NCI-H187 (cell line): ENCODE measurements around the gene CMIP.

Experiments
- DNase-seq, 2 experiments: peaks; one replicate each; lab custom pipeline; 2025; lab: John Stamatoyannopoulos, UW

CMIP gene

DNA sequence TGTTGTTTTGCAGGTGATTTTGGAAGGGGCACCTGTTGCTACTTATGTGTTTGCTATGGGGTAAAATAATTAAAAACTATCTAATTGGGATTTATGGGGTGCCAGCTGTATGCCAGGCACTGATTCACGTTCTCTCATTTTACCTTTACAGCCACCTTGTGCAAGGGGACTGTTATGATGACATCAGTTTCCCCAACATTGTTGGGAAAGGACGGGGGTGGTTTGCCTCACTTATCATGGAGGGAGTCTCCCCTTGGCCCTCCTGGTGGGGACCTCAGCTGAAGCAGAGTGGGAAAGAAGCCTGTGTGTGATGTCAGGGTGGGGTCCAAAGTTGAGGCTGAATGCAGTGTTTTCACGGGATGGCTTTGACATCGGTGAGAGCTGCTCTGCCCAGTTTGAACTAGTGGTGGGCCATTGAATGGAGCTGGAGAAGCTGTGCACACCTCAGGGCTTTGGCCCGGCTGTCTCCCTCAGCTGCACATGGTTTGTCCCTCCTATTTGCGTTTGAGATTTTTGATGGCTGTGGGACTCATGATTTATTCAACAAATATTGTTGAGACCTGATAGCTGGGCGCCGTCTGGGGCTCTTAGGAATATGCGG is 36.1 kb downstream of the CMIP start:
- DNase-seq: no peak

DNA sequence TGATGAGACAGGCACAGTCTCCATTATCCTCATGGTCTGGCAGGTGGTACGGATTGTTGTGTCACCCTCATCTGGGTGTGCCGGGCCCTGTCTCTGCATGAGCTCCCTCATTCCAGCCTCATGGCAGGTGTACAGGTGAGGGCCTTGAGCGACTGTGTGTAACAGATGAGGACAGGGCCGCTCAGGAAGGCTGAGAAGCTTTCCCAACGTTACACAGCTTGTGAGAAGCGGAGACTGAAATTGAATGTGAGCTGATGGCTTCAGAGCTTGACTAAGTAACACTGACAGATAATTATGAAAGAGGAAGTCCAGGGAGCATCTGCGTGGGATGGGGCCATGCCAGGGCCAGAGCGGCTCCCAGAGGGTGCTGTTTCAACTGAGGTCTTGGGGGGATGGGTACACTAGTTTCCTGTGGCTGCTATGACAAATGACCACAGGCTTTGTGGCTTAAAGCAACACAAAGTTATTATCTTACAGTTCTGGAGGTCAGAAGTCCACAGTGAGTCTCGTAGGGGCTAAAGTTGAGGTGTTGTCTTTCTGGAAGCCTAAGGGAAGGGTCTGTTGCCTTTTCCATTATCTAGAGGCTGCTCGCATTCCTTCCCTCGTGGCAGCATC is 36.7 kb downstream of the CMIP start:
- DNase-seq: peak in 1 of 2 experiments; percentile 22

DNA sequence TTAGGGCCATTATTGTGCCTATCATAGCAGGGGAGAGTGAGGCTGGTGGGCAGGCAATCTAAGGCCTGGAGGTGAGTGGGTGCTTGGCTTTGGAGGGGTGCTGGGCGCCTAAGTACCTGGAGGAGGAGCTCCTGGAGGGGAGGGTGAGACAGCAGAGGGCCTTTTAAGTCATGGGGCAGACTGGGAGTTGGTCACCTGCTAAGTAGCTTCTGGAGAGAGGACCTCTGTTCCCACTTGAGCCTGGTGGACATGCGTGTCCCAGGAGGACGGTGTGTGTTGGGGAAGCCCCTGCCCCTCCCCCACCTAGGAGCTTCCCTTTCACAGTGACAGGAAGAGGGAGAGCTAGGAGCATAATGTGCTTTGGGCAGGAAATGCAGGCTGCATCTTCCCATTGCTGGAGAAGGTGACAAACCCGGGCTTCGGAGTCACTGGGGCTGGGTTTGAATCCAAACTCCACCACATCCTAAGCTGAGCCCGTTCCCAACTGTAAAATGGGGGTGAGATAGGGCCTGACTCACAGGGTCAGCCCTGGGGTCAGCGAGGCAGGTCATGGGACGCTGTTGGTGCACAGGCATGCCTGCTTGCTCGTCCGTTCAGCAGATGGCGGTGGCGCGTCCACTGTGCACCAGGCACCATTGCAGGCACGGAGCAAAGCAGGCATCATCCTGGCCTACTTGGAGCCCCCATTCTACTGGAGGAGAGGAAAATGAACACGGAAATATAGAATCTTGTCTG is 37.9 kb downstream of the CMIP start:
- DNase-seq: no peak

DNA sequence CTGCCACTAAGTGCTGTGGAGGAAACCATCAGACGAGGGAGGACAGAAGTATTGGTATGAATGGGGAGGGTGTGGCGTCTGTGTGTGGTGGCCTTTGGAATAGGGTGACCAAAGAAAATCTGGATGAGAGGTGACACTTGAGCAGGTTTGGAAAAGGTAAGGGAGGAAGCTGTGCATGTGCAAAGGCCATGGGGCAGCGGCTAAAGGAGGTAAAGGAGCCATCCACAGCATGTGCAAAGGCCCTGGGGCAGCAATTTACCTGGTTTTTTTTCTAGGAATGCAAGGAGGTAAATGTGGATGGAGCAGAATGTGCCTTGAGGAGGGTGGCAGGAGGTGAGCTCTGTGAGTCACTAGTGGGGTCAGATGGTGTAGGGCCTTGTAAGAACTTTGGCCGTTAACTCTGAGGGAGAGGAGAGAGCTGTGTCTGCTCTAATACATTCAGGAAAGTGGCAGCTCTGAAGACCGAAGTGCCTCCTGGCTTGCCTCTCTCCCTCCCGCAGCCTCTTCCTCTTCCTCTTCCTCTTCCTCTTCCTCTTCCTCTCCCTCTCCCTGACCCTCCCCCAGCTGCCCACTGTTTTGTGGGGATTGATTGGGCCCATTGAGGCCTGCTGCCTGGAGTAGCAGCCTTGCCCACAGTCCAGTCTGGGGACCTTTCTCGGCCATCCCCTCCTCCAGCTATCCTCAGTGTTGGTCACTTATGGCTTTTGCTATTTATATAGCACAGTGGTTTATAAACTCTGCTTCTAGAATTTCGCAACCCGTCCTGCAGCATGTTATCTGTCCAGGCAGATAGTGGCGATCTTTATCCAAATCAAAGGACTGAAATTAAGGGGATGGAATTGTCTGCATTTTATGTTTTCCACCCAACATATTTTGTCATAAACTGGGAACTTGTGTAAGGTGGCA is 38.7 kb downstream of the CMIP start:
- no peak for DNase-seq

DNA sequence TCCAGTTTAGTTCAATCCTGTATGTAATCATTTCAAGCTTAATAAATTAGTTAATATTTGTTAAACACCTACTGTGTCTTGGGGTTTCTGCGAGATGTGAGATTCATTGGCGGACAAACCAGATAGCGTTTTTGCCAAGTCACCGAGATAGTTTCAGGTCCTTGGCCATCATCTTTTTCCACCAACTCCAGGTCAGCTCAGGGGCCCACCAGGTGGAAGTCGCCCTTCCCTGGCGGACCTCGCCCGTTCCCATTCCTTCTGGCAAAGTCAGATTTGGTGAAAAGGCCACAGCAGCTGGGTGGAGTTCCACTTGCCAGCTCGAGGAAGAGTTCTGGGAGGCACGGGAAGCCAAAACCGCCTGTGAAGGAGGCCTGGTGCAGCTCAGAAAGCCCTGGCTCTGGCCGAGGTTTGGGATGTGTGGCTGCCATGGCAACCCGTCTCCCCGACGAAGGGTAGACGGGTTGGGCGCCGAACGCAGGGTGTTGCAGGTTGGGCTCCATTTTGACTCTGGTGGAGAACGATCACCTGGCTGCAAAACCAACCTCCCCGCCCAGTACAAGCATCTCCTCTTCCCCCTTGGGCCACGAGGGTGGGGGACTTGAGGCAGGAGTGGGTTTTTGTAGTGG is 39.5 kb downstream of the CMIP start:
- no peak for DNase-seq

DNA sequence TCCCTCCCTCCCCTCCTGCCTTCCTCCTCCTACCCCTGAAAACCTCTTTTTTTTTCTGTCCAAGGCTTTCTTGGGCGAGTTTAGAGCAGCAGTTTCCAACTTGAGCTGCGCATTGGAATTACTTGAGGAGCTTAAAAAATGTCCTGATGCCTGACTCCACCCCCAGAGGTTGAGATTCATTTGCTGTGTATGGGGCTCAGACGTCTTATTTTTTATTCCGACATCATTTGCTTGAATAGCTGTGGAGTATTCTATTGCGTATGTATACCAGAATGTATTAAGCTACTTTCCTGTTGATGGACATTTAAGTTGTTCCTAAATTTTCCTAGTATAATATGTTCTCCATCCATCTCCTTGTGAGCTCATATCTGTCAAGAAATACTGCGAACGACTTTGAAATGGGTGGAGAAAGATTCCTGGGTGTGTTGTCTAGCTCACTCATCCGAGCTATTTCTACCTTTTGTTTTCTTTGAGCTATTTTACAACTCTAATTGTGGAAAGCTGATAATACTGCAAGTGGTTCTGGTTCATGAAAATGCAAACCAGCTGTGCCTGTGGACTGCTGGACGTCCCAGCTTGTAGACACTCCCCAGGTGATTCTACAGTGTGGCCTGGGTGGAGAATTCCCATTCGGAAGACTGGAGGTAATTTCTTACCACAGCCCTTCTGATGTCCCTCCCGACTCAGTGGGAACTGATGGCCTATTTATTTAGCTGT is 40.5 kb downstream of the CMIP start:
- DNase-seq: no peak

DNA sequence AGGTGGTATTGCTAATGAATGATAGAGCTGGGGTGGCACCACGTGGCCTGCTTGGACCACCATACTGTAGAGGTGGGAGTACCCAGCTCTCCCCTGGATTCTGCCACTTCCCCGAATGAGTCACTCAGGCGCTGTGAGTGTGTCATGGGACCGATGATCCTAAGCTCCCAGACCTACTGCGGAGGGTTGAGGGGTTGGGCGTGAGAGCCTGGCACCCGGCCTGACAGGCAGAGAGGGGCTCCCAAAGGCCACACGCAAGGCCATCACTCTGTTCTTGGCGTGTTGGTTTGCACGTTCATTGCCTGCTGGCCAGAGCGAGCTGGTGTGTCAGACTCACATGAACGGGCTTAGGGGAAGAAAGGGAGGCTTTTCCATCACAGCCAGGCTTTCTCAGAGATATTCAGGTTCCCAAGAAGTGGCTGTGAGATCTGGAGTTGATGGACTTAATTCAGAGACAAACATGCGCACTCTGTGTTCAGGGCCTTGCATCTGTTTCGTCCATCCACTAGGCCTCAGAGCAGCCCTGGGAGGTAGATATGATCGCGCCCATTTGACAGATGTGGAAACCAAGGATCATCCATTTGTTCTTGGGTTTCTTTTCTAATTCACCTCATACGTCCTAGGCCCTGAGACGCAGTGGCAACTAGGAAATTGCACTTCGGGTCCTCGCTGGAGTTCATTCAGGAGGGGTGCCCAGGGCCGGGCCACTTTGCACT is 41.4 kb downstream of the CMIP start:
- no peak for DNase-seq

DNA sequence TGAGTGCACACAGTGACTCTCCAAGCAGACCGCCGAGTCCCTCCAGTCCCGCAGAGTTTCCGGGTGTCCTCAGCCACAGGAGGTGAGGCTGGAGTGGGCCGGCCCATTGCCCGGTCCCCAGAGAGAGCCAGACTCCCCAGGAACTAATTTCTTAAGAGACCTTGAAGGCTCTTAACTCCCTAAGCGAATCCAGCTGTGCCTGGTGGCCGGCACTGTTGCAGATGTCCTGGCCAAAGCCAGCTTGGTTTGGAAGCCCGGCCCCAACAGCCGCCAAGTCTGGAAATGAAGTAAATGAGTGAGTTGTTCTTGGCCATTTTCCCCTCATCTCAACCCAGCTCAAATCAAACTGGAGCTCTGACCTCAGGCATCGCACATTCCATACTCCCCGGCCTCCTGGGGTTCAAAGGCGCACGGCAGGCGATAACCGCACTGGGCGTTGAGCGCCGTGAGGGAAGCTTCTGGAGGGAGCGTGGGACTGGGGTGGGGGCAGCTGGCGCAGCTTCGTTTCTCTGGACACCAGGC is 42.0 kb downstream of the CMIP start:
- no peak for DNase-seq

DNA sequence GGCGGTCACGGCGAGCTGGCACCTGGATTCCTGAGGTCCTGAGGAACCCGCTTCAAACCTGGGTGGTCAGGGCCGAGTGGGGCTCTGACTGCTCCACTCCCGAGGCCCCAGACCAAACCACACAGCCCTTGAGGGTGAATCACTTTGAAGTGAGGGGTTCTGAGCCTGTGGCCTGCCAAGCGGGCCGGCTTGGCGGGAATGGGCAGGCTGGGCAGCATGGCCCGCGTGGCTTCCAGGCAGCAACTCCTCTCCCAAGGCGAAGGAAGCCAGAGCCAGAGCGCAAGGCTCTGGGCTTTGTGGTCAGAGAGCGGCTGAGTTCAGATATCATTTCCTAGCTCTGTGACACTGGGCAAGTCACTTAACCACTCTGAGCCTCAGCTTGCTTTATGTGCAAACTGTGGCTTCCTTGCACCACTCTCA is 42.7 kb downstream of the CMIP start:
- DNase-seq: no peak

DNA sequence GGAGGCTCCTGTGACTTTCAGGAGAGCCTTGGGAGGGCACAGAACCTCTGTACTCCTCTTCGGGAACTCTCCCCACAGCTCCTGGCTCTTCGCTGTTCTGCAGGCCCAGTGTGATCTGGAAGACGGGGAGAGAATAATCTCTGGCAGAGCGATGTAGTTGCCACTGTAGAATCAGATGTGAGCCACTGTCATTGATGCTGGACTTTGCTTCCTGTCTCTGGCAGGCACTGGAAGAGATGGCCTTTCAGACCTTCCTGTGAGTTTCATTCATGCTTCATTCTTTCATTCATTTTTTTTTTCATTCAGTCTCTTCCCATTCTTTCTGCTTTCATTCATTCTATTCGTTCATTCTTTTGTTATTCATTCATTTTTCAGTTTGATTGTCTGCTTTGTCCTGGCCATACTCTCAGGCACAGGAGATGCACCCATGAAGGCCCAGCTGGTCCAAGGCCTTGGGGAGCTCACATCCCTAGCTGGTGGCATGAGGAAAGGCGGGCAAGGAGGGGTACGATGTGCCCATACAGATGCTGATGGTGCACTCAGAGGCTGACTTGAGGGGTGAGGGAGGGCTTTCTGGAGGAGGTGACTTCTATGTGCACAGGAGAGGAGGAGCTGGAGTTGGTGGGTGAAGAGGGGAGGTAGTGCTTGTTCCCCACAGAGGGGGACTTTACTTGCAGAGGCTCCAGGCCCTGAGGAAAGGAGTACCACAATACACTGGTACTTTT is 44.2 kb downstream of the CMIP start:
- no peak for DNase-seq

DNA sequence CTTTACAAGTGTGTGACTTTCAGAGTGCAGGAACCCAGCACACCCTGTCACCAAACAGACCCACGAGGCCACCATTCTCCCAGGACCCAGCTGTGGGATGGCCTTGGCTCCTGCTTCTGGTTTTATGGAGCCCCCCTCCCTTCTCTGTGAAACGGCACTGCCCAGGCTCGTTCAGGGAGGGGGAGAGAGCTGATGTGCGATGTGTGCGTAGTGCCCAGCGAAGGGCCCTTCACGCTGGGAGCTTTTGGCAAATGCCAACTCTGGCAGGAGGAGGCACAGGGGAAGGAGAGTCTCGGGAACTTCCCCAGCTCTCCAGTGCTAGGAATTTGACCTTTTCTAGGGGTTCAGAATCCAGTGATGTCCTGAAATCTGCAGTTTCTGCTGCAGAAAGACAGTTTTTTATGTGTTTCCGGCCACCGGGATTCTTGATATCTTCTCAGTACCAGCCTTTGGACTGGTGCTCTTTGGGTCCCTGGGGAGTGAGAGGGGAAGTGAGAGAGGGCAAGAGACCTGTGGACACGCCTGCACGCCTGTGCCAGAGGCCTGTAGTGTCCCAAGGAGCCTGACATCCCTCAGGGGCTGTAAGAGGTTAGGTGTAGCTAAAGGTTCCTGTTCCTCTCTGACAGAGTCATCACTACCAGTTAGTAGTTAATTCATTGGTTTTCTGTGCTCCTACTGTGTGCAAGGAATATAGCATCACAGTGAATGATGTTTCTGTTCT is 45.1 kb downstream of the CMIP start:
- no peak for DNase-seq

DNA sequence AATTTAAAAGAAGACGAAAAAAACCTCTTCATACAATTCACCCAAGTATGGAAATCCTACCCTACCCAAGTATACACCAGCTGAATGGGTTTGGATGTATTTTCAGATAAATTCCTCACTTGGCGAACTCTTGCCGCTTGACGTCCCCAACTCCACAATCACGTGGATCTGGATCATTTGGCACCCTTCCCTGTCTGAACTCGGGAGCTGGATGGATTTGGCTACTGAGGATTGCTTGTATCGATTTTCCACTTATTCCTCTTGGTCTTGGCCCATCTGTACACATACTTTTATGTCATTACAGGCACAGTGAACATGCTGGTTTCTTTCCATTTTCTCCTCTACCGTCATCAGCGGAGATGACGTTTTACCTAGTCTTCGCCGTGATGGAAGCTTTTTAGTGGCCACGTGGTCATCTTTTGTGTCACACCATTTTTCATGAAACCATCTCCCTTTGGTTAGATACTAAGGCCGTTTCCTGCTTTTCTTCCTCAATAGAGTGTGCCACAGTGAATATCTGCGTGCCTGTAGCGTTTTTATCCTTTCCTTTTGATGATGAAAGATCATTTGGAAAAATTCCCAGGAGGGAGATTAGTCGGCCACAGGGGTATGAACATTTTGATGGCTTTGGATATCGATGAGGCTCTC is 47.1 kb downstream of the CMIP start:
- DNase-seq: no peak

DNA sequence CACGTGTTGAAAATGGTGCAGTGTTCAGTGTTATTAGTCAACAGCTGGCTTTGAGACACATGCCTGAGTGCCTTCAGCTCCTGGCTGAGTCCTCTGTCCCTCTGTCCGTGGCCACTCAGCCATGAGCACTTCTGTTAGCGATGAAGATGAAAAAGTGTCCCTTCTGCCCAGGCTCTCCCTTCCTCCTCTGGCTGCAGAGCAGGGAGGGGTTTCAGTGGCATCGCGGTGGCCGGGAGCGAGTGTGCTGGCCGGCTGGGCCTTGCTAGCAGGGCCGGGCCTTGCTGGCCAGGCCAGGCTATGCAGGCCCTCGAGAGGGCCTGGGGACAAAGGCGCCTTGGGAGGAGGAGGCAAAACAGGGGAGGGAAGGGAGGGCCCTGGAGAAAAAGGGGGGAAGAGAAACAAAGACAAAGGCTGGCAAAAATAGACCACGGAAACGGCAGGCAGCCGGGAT is 47.7 kb downstream of the CMIP start:
- no peak for DNase-seq

DNA sequence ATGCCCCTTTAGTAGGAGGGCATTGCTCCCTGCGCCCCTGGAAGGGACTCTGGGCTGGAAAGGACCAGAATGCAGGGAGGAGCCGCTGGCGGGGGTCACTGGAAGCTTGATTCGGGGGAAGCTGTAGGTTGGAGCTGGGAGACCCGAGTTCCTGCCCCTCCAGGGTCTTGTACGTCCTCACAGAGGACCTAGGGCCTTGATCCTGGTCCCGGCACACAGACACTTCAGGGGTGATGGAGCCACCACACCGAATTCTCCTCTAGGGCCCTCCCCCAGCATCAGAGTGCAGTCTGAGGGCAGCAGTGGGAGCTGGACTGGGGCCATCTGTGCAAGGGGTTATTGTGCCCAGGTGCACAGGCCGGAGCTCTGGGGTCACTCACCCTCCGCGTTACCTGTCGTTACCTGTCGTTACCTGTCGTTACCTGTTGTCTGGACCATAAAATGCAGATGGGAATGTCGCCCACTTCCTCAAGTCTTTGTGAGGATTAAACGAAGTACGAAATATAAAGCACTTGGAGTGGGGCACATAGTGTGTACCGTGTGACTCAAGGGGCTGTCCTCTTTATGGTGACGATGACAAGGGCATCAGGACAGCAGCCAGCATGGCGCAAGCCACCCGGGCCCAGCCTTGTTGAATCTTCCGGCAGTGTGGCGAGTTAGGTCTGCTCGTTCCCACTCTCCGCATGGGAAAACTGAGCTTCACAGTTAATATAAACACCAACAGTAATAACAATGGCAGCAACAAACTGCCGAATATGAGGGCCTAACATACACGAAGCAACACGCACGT is 48.6 kb downstream of the CMIP start:
- no peak for DNase-seq

DNA sequence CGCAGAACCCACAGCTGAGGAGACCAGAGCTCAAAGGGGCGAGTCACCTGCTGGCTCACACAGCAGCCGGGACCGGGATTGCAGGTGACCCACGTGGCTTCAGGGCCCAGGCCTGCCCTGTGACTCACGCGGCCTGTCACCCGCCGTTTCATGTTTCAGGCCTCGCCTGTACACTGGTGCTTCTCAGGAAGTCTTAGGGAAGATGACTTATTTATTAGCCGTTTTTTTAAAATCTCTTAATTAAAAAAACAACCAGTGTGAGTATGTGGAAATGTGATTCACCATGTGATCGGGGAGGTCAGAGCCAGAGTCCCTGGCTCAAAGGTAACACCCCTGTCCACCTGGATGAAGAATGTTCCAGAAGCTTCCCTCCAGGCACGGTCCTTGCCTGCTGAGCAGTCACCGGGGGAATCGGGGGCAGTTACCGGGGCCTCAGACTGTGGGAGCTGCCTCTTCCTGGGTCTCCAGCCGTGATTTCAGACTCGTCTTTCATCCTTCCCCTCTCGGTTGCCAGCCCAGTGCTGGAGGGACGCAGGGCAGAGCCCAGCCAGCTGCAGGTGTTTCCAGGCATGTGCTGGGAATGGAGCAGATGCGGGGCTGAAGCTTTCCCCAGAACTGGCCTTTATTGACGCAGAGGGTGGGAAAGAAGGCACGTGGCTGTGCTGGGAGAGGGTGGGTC is 49.3 kb downstream of the CMIP start:
- DNase-seq: no peak

DNA sequence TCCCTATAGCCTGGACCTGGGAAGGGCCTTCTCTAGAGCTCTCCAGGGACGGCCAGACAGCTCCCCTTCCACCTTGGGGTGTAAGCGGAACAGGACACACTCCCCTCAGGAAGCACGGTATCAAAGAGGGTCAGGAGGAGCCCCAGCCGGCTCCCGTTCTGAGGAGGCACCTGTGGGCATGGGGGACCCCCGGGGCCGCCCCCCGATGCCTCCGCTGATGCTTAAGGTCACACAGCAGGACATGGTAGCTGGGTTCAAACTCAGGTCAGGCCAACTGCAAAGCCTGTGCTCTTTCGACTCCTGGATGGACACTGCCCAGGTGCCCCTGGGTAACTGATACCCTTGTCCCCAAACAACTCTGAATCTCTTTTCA is 49.8 kb downstream of the CMIP start:
- DNase-seq: no peak

DNA sequence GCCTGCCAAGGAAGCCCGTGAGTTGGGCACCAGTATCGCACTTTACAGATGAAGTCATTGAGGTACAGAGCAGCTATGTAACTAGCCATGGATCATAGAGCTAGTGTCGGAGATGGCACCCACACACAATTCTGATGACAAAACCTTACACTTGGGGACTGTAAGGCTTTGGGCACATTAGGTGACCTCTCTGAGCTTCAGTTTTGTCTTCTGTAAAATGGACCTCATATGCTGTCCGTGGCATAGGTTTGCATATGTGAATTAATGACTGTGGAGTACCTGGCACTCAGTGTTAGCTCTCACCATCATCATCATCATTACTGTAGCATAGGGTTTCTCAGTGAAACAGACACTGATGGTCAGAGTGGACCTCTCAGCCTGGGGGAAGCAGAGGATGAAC is 50.3 kb downstream of the CMIP start:
- no peak for DNase-seq
